OCI-LY1 (cell line): ENCODE data around the gene HMGN4.

Source experiments
- H2AFZ ChIP-seq: fragments of 200-600 bp; sonication (generic), shearing (Covaris generic); 2 replicates; pipeline ENCODE4 v1.6.0; 2014; ENCODE audit warnings: antibody characterized with exemption, mild to moderate bottlenecking, low read length
- H3F3A ChIP-seq: fragments of 200-600 bp; sonication (generic), shearing (Covaris generic); 2 replicates; pipeline ENCODE4 v1.6.0; 2014; ENCODE audit warnings: mild to moderate bottlenecking, antibody characterized with exemption, low read length, moderate library complexity; ENCODE audit not compliant: insufficient read depth
- H3K27ac ChIP-seq: fragments of 200-600 bp; sonication (generic); 2 replicates; pipeline ENCODE4 v1.5.1; 2014; ENCODE audit warnings: low read length, mixed run types, mild to moderate bottlenecking, low read depth; ENCODE audit not compliant: poor library complexity, severe bottlenecking
- H3K27me3 ChIP-seq: fragments of 200-600 bp; sonication (generic); 2 replicates; pipeline ENCODE4 v1.6.0; 2014; ENCODE audit warnings: antibody characterized with exemption, mild to moderate bottlenecking, low read length, moderate library complexity; ENCODE audit not compliant: insufficient read depth
- H3K36me3 ChIP-seq: fragments of 200-600 bp; sonication (generic); 2 replicates; pipeline ENCODE4 v1.6.1; 2014; ENCODE audit warnings: mild to moderate bottlenecking, antibody characterized with exemption, low read length, moderate library complexity, mixed read lengths; ENCODE audit not compliant: insufficient read depth
- H3K4me1 ChIP-seq: fragments of 200-600 bp; sonication (generic); 2 replicates; pipeline ENCODE4 v1.5.1; 2014; ENCODE audit warnings: mild to moderate bottlenecking, low read length, moderate library complexity; ENCODE audit not compliant: insufficient read depth, severe bottlenecking
- H3K4me2 ChIP-seq: fragments of 200-600 bp; sonication (generic), shearing (Covaris generic); 2 replicates; pipeline ENCODE4 v1.6.1; 2014; ENCODE audit warnings: low read length
- H3K4me3 ChIP-seq: fragments of 200-600 bp; sonication (generic); 2 replicates; pipeline ENCODE4 v1.5.1; 2014; ENCODE audit warnings: low read length, low read depth, mild to moderate bottlenecking, mixed read lengths; ENCODE audit not compliant: poor library complexity, severe bottlenecking
- H3K79me2 ChIP-seq: fragments of 200-600 bp; shearing (Covaris generic); 2 replicates; pipeline ENCODE4 v1.6.1; 2016; ENCODE audit warnings: mixed run types, low read length, mixed read lengths; ENCODE audit not compliant: insufficient read depth
- H3K9ac ChIP-seq: fragments of 200-600 bp; sonication (generic), shearing (Covaris generic); 2 replicates; pipeline ENCODE4 v1.6.1; 2014; ENCODE audit warnings: mild to moderate bottlenecking, low read length, mixed read lengths
- H3K9me2 ChIP-seq: fragments of 200-600 bp; sonication (generic), shearing (Covaris generic); 2 replicates; pipeline ENCODE4 v1.6.1; 2014; ENCODE audit warnings: low read depth, mild to moderate bottlenecking, low read length, mixed read lengths
- H3K9me3 ChIP-seq: fragments of 200-600 bp; shearing (Covaris generic); 2 replicates; pipeline ENCODE4 v1.6.1; 2014; ENCODE audit warnings: low read length, mixed read lengths
- H4K20me1 ChIP-seq: fragments of 200-600 bp; sonication (generic), shearing (Covaris generic); 2 replicates; pipeline ENCODE4 v1.6.0; 2016; ENCODE audit warnings: mild to moderate bottlenecking, low read length; ENCODE audit not compliant: insufficient read depth
- EZH2 ChIP-seq: fragments of 200-600 bp; sonication (generic), shearing (Covaris generic); IDR thresholded peaks from 2 replicates; pipeline ENCODE4 v1.8.0; 2017; ENCODE audit warnings: borderline replicate concordance, mixed run types, mild to moderate bottlenecking, antibody characterized with exemption, low read length, moderate library complexity, mixed read lengths
- TF ChIP-seq, protein P1 (sequence below): fragments of 200-600 bp; sonication (generic), shearing (Covaris generic); IDR thresholded peaks from 2 replicates; pipeline ENCODE4 v1.5.1; 2017; ENCODE audit warnings: mild to moderate bottlenecking, antibody characterized with exemption, low read length, moderate library complexity, mixed read lengths

HMGN4 gene

DNA sequence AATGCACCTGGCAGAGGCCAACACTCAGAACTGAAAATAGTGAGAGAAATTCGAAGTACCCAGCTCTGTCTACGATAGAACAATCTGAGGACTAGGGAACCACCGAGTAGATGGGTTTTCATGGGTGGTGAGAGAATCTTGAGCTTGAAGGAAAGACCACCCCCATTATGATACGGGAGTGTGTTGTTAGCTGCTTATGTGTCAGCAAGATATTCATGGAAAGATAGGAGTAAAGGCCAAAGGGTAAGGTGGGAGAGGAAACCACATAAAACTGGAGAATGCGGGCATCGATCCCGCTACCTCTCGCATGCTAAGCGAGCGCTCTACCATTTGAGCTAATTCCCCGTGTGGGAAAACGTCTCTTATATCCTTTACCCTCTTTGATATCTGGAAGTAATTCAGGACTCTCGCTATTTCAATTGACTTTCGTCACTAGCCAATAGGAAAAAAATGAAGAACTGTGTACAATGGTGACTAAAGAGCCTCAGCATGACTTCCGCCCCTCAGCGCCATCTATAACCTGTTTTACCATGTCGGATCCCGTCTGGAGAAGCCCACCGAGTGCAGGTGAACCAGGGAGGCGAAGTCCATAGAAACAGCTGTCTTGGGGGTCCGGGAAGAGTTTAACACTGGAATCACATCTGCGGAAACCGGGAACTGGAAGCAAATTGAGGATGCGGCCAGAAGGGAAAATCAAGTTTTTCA is 33.6 kb downstream of the HMGN4 start:
- H3K27ac ChIP-seq = no peak overlapping the region
- peak overlapping the region; percentile 36; the same call in 1 of the 2 replicates for H3K9ac ChIP-seq
- no peaks in the 10 kb centered on the region for H4K20me1 ChIP-seq
- H3K27me3 ChIP-seq = no peaks in the 10 kb centered on the region
- H3K9me3 ChIP-seq = no peaks in the 10 kb centered on the region
- TF ChIP-seq, protein P1, sequence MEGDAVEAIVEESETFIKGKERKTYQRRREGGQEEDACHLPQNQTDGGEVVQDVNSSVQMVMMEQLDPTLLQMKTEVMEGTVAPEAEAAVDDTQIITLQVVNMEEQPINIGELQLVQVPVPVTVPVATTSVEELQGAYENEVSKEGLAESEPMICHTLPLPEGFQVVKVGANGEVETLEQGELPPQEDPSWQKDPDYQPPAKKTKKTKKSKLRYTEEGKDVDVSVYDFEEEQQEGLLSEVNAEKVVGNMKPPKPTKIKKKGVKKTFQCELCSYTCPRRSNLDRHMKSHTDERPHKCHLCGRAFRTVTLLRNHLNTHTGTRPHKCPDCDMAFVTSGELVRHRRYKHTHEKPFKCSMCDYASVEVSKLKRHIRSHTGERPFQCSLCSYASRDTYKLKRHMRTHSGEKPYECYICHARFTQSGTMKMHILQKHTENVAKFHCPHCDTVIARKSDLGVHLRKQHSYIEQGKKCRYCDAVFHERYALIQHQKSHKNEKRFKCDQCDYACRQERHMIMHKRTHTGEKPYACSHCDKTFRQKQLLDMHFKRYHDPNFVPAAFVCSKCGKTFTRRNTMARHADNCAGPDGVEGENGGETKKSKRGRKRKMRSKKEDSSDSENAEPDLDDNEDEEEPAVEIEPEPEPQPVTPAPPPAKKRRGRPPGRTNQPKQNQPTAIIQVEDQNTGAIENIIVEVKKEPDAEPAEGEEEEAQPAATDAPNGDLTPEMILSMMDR = no peak
- no peak for TF ChIP-seq EZH2
- H3F3A ChIP-seq = no peaks in the 10 kb centered on the region
- H3K9me2 ChIP-seq = no peaks in the 10 kb centered on the region
- H3K79me2 ChIP-seq = no peaks in the 10 kb centered on the region
- no peak overlapping the region for H2AFZ ChIP-seq
- H3K4me2 ChIP-seq = peak overlapping the region; percentile 61
- H3K4me1 ChIP-seq = peaks cover 28% of the 10 kb centered on the region
- H3K36me3 ChIP-seq = no peaks in the 10 kb centered on the region
- peak overlapping the region; percentile 59 for H3K4me3 ChIP-seq

DNA sequence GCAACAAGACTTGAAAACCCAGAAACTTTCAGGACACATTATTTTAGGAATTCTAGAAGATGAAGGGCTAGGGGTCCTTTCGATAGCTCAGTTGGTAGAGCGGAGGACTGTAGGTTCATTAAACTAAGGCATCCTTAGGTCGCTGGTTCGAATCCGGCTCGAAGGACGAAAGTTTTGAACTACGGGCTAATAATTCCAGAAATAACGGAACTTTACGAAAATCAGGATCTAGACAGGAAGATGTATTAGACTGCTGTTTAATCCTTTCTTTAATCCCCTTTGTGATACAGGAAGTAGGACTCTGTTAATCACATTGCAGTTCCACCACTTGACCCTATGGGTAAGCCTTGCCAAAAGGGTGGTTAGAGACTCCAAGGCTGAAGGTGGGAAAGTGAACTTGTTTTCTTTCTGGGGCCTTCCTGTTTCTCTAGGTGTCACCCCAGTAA is 37.4 kb downstream of the HMGN4 start:
- Histone ChIP-seq H3K4me2 (no peak overlapping the region), H3F3A (no peaks in the 10 kb centered on the region), H3K9me3 (peaks cover 7% of the 10 kb centered on the region; the same call in 1 of the 2 replicates), H4K20me1 (no peaks in the 10 kb centered on the region), H3K9ac (no peak overlapping the region), H3K9me2 (no peaks in the 10 kb centered on the region), H3K4me3 (no peak overlapping the region), H3K27ac (no peak overlapping the region), H3K36me3 (no peaks in the 10 kb centered on the region), H3K79me2 (no peaks in the 10 kb centered on the region), H3K27me3 (no peaks in the 10 kb centered on the region; the same call in 1 of the 2 replicates), H3K4me1 (peaks cover 29% of the 10 kb centered on the region), H2AFZ (no peak overlapping the region)
- TF ChIP-seq EZH2 = no peak
- TF ChIP-seq, protein P1 = no peak

DNA sequence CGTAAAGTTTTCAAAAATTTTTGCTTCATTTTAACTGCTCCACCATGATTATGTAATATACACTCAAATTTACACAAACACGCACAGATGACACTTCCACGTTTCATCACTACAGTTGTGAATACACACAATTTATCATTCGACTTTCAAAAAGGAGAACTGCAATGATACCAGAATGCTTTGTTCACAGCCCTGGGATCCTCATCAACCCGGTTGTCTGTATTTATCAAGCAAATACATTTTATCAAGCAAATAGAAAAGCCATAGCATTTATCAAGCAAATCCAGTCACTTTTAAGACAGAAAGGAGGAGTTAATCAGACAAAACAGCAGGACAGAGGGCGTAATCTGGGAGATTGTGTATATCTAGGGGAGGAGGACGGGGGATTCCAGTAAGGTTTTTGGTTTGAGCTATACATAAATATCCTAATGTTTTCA is 38.3 kb downstream of the HMGN4 start:
- Histone ChIP-seq H3K4me1 (peaks cover 27% of the 10 kb centered on the region), H3K9ac (no peak overlapping the region), H3K4me2 (peak overlapping the region; percentile 28), H3K27me3 (no peaks in the 10 kb centered on the region; the same call in 1 of the 2 replicates), H3K9me3 (peaks cover 7% of the 10 kb centered on the region; the same call in 1 of the 2 replicates), H3K9me2 (no peaks in the 10 kb centered on the region), H3K36me3 (no peaks in the 10 kb centered on the region), H3K27ac (no peak overlapping the region), H4K20me1 (no peaks in the 10 kb centered on the region), H3K79me2 (no peaks in the 10 kb centered on the region), H3F3A (no peaks in the 10 kb centered on the region), H3K4me3 (no peak overlapping the region), H2AFZ (no peak overlapping the region)
- TF ChIP-seq, protein P1 = no peak
- no peak for TF ChIP-seq EZH2
